Esophagus muscularis mucosa (tissue), 3 donors: ENCODE data around the gene LGALS3BP.

ENCODE experiments used
- CTCF ChIP-seq, 3 experiments: fragments of 200-600 bp in 2 of 3; fragments of 450-650 bp in 1 of 3; sonication (generic) in 2 of 3; IDR thresholded peaks; one replicate each; pipeline ENCODE4 v1.5.1; 2017 to 2019; ENCODE audit warnings: antibody characterized with exemption in 3 of 3, mild to moderate bottlenecking in 2 of 3, moderate library complexity in 1 of 3
- POLR2AphosphoS5 ChIP-seq, 2 donors: sonication (generic); formaldehyde crosslinking; IDR thresholded peaks; one replicate each; pipeline ENCODE4 v1.6.1; 2017; ENCODE audit warnings: antibody characterized with exemption in 2 of 2

- TF ChIP-seq CTCF (IDR thresholded peaks at IDR 0.05): no peak
- TF ChIP-seq POLR2AphosphoS5 (IDR thresholded peaks at IDR 0.05): no peak
These were observed 9.9 kb downstream of the LGALS3BP start for GRCh38 chr17:78969865-78970264.
